ENCODE data around the gene MDM2. TPM values are rescaled to one million over a fixed set of nuclear protein-coding genes. Genes with fewer than 3 reads are reported as not detected.
A peak's percentile ranks its signal among the peaks of the same experiment; 100 is the strongest.

The MDM2 gene
- total and polyA plus RNA-seq, 2 of the 13 experiments (the other 11 are each of a cell fraction or from before 2014, with no cell fraction given): 29.3 to 314 TPM

DNA sequence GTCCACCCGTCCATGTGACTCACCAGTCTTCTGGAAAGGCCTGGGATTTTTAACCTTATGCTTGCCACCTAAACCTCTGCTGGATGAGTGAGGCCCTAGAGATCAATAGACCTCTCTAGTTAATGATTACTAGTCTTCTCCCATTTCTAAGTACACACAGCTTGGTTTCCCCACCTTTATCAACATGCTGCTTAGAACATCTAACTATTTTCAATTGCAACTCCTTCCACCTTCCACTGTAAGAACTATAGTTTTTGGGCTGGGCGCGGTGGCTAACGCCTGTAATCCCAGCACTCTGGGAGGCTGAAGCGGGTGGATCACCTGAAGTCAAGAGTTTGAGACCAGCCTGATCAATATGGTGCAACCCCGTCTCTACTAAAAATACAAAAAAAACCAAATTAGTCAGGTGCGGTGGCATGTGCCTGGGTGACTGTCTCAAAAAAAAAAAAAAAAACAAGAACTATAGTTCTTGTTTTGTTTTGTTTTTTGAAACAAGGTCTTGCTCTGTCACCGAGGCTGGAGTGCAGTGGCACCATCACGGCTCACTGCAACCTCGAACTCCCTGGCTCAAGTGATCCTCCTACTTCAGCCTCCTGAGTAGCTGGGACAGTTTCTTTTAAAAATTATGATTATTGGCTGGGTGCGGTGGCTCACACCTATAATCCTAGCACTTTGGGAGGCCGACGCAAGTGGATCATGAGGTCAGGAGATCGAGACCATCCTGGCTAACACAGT lies 18.7 kb upstream of the MDM2 start (continued):
- TF ChIP-seq, protein P1, sequence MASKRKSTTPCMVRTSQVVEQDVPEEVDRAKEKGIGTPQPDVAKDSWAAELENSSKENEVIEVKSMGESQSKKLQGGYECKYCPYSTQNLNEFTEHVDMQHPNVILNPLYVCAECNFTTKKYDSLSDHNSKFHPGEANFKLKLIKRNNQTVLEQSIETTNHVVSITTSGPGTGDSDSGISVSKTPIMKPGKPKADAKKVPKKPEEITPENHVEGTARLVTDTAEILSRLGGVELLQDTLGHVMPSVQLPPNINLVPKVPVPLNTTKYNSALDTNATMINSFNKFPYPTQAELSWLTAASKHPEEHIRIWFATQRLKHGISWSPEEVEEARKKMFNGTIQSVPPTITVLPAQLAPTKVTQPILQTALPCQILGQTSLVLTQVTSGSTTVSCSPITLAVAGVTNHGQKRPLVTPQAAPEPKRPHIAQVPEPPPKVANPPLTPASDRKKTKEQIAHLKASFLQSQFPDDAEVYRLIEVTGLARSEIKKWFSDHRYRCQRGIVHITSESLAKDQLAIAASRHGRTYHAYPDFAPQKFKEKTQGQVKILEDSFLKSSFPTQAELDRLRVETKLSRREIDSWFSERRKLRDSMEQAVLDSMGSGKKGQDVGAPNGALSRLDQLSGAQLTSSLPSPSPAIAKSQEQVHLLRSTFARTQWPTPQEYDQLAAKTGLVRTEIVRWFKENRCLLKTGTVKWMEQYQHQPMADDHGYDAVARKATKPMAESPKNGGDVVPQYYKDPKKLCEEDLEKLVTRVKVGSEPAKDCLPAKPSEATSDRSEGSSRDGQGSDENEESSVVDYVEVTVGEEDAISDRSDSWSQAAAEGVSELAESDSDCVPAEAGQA (IDR thresholded peaks at IDR 0.05; ENCODE audit: low read depth): no peak
- TF ChIP-seq, protein P1 (CRISPR knock-in tag; IDR thresholded peaks at IDR 0.05; ENCODE audit: borderline replicate concordance): no peak
- TF ChIP-seq CEBPG (CRISPR knock-in tag; IDR thresholded peaks at IDR 0.05) (peak; percentile 64), ZSCAN20 (CRISPR knock-in tag; IDR thresholded peaks at IDR 0.05; ENCODE audit: borderline replicate concordance) (no peak), ETV6 (CRISPR knock-in tag; conservative IDR thresholded peaks at IDR 0.05) (no peak), SRSF4 (IDR thresholded peaks at IDR 0.05; ENCODE audit: low read depth, low read length, poor library complexity, severe bottlenecking) (no peak), TAF15 (IDR thresholded peaks at IDR 0.05; ENCODE audit: low read depth, low read length, poor library complexity, severe bottlenecking) (no peak), ZBTB7A (CRISPR knock-in tag; IDR thresholded peaks at IDR 0.05) (no peak), ZNF816 (CRISPR knock-in tag; IDR thresholded peaks at IDR 0.05; ENCODE audit: borderline replicate concordance) (peak; percentile 81), ZFP90 (CRISPR knock-in tag; IDR thresholded peaks at IDR 0.05; ENCODE audit: borderline replicate concordance) (0 out of 2 replicates have a peak, but pooled peaks have one; percentile 48), ZNF274 (CRISPR knock-in tag; IDR thresholded peaks at IDR 0.05) (no peak), MEIS2 (CRISPR knock-in tag; IDR thresholded peaks at IDR 0.05) (peak; percentile 50; the same call in 1 of the 2 replicates), U2AF2 (IDR thresholded peaks at IDR 0.05; ENCODE audit: low read depth, low read length) (no peak), CBX5 (CRISPR knock-in tag; IDR thresholded peaks at IDR 0.05; ENCODE audit: borderline replicate concordance) (0 out of 2 replicates have a peak, but pooled peaks have one; percentile 49), NR2F6 (IDR thresholded peaks at IDR 0.05) (peak; percentile 69), NR2F6 (CRISPR knock-in tag; IDR thresholded peaks at IDR 0.05) (peak; percentile 67), ARHGAP35 (CRISPR knock-in tag; IDR thresholded peaks at IDR 0.05; ENCODE audit: borderline replicate concordance) (no peak), ZNF335 (CRISPR knock-in tag; IDR thresholded peaks at IDR 0.05) (peak; percentile 70; the same call in 1 of the 2 replicates), NFE2L2 (IDR thresholded peaks at IDR 0.05; ENCODE audit: low read length) (no peak), SNRNP70 (IDR thresholded peaks at IDR 0.05; ENCODE audit: low read depth, low read length) (no peak)
- TF ChIP-seq, protein P2, sequence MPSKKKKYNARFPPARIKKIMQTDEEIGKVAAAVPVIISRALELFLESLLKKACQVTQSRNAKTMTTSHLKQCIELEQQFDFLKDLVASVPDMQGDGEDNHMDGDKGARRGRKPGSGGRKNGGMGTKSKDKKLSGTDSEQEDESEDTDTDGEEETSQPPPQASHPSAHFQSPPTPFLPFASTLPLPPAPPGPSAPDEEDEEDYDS (CRISPR knock-in tag; IDR thresholded peaks at IDR 0.05): peak; percentile 93
- TF ChIP-seq, protein P3, sequence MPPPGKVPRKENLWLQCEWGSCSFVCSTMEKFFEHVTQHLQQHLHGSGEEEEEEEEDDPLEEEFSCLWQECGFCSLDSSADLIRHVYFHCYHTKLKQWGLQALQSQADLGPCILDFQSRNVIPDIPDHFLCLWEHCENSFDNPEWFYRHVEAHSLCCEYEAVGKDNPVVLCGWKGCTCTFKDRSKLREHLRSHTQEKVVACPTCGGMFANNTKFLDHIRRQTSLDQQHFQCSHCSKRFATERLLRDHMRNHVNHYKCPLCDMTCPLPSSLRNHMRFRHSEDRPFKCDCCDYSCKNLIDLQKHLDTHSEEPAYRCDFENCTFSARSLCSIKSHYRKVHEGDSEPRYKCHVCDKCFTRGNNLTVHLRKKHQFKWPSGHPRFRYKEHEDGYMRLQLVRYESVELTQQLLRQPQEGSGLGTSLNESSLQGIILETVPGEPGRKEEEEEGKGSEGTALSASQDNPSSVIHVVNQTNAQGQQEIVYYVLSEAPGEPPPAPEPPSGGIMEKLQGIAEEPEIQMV (CRISPR knock-in tag; IDR thresholded peaks at IDR 0.05; ENCODE audit: low read depth): no peak
- TF ChIP-seq, protein P4, sequence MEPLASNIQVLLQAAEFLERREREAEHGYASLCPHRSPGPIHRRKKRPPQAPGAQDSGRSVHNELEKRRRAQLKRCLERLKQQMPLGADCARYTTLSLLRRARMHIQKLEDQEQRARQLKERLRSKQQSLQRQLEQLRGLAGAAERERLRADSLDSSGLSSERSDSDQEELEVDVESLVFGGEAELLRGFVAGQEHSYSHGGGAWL (CRISPR knock-in tag; IDR thresholded peaks at IDR 0.05): no peak

Data from HepG2 (cell line).